Stimulated activated CD8-positive, alpha-beta memory T cell treated with anti-CD3 and anti-CD28 coated beads, Interleukin-4, amount 100 ng/mL, for 4 hours (primary cell): ENCODE measurements around the gene SIAH2.
"Not testable (repeated sequence)": the region's sequence is repeated elsewhere in the genome, so short reads cannot be mapped to it uniquely, and the experiment has no call there.

Source experiments
- DNase-seq, 2 donors: peaks; one replicate each; pipeline ENCODE4 v3.0.0-alpha.2; 2020; ENCODE audit warnings: low read depth in 2 of 2, low spot score in 1 of 2

The SIAH2 gene, protein sequence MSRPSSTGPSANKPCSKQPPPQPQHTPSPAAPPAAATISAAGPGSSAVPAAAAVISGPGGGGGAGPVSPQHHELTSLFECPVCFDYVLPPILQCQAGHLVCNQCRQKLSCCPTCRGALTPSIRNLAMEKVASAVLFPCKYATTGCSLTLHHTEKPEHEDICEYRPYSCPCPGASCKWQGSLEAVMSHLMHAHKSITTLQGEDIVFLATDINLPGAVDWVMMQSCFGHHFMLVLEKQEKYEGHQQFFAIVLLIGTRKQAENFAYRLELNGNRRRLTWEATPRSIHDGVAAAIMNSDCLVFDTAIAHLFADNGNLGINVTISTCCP

DNA sequence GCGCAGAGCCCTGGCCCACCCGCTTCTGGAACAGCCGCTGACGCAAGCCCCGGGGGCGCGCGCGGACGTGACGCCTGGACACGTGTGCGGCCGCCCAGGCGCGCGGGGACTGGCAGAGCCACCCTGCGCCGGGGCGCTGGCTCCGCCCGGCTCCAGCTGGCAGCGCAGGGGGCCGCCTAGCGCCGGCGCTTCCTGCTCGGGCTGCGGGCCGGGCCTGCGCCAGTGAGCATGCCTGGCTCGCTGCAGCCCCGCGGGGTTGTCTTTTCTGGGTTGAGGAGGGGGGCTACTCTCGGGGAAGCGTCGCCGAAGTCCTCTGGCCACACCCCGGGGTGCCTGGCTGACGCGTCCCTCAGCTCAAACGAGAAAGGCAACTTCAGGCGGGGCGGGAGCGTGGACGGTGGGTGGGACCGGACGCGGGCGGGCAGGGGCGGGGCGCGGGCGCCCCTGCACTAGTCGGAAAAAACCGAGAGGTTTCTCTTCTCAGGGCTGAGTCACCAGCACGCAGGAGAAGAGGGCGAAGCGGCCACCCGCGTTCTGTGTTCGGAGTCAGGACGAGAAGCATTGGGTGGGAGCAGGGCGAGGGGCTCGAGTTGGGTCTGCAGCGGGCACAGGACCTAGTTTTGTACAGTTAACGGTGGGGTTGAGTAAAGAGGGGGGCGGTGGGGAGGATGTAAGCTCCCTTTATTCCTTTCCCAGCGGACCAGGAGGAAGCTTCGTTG, at the start of gene SIAH2:
SIAH2 (minus strand) TSS at position 48 of the 719 bp plus-strand sequence. CDS start 320 bp downstream, outside the sequence.
- DNase-seq, result peak; percentile 87 to 90

DNA sequence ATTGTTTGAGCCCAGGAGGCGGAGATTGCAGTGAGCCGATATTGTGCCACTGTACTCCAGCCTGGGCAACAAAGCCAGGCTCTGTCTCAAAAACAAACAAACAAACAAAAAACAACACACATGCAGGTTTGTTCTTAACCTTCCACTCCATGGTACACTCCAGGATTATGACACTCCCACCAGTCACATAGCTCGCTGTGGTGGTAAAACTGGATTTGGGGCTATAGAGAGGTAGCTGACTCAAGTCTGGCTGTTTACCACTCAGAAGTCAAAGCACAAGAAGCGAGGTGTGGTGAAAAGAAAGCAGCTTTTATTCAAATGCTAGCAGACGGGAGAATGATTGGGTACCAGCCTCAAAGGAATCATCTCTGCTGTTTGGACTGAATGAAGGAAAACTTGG, 49.0 kb upstream of the SIAH2 start:
- DNase-seq, result no peak

DNA sequence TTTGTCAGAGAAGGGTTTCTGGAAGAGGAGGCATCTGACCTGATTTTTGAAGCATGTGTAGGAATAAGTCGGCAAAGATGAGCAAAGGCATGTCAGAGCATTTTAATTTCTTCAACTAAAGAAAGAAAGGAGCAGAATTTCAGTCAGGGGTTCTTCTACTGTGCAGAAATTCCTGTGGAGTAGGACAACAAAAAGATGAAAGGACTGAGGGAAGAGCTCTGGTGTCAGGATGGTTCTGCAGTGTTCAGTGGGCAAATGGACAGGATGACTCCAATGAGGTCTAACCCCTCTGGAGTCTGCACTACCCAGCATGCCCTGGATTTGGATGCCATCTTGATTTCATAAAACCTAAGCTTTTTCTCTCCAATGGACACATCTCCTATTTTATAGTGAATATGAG, 47.7 kb upstream of the SIAH2 start:
- DNase-seq, result no peak

DNA sequence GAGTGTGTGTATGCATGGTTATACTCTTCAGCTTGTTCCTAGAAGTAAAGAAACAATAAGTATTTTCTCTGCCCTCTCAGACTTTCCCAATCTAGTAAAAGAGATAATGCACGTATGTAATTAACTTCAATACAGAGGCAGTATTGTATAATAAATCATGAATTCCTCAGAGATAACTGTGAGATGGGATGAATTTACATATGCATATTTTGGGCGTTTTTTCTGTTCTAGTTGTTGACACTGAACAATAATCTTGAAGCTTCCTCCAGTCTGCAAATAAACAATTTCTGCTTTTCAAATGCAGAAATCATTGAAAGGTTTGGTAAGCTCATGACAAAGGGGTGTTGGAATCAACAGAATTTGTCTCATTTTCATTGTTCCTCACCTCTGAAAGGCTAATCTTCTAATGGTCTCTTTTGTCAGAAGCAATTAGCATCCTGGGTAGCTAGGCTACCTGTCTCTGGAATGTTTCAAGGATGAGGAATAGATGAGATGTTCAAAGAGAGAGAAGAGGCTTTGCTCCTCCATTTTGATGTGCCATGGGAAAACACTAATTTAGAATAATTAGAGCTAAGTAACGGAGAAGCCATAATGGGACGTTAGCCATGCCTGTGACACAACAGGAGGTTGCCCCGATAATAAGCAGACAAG, 43.3 kb upstream of the SIAH2 start:
- no peak for DNase-seq

DNA sequence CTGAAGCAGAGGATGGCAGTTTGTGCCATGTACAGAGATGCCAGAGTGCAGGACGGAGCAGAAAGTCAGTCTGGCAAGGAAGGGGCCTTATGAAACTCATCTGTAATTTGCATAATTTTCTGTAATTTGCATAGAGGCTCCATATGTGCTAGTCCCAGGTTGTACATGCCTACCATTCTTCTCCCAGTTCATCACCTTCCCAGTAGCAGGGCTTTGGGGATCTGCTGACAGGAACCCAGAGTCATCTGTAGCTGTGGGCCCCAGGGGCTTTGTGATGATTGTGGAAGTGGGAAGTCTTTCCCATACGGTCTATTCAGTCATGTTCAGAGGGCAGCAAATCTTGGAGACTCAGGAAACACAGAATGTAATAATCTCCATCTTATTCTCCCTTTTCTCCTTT, 42.4 kb upstream of the SIAH2 start:
- no peak for DNase-seq

DNA sequence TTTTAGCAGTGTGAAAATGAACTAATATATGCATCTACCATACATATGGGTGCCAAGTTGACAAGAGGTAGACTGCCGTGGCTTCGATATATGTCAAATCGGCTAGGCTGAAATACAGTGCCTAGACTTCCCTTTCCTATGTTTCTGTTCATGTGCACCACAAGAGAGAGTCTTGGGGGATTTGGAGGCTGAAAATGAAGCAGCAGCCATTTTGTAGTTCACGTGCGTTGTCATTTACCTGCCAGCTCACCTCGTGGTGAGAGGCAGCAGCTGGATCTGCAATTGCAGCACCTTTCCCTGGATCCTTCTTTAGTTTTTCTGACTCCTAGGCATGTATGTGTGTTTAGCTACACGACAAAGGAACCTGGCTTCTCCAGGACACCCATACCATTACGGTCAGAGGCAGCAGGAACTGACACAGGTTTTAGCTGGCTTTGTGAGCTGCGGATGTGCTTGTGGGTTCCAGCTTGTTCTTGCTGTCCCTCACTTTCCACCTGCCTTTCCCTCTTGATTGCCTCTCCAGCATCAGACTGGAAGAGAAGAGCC, 40.5 kb upstream of the SIAH2 start:
- DNase-seq, result no peak

DNA sequence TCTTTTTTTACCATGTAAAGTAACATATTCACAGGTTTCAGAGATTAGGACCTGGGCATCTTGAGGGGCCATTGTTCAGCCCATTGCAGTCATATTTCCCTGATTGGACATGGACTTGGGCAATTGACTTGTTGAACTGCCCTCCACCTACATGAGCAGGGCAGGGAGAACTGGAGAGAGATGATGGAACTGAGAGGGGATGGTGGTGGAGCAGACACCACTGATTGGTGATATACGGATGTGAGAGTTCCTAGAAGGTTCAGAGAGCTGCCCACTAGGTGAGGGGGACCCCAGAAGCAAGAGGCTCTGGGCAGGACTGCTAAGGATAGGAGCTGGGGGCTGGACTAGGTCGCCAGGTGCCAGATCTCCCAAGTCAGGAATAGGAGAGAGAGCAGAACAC, 37.8 kb upstream of the SIAH2 start:
- no peak for DNase-seq

DNA sequence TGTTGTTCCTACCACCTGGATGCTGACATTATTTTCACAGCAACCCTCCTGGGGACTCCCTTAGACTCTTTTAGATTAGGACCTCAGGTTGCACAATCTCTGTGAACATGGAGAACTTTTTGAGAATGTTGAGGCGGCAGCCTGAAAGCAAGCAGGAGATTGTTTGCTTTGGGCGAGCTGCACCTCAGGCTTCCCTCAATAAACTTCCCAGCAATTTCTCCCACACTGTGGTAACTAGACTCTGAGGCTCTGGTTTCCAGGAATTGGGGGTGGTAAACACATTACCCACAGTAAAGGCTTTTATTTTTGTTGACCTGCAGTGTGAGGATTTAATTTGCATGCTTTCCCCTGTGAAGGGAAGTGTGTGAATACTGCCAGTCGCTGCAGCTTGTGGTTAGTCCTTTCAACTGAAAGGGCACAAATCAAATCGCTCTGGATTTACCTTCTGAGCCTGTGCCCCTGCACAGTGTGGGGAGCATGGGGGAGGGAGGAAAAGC, 35.2 kb upstream of the SIAH2 start:
- DNase-seq, result no peak

DNA sequence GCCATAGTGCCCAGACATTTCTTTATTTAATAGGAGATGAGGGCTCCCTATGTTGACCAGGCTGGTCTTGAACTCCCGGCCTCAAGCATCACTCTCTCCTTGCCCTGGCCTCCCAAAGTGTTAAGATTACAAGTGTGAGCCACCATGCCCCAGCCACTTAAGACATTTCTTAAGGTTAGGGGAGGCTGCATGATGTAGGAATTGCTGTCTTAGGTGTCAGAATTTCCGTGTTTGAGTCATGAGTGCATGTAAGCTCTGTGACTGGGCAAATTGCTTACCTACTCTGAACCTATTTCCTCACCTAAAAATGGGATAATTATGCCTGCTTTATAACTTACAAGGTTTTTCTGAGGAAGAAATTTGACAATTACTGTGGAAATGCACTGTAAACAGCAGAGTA, 34.2 kb upstream of the SIAH2 start:
- no peak for DNase-seq

DNA sequence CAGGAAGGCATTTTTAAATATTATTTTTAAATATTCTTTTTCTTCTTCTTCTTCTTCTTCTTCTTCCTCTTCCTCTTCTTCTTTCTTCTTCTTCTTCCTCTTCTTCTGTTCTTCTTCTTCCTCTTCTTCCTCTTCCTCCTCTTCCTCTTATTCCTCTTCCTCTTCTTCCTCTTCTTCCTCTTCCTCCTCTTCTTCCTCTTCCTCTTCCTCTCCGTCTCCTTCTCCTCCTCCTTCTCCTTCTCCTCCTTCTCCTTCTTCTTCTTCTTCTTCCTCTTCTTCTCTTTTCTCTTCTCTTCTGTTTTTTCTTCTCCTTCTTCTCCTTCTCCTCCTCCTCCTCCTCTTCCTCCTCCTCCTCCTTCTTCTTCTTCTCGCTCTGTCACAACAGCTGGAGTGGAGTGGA, 33.6 kb upstream of the SIAH2 start:
- not testable (repeated sequence) for DNase-seq

DNA sequence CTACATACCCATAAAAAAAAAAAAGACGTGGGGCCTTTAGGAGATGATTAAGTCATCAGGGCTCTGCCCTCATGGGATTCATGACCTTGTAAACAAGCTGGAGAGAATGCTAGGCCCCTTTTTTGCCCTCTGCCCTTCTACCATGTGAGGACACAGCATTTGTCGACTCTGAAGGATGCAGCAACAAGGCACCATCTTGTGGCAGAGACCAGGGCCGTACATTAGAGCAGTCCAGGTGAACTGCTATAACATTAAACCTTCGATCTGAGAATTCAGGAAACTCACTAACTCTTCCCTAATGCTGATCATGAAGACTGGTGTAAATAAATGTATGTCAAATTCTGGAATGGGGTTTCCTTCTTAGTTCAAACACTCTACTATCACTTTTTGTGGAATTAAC, 30.7 kb upstream of the SIAH2 start:
- DNase-seq, result no peak

DNA sequence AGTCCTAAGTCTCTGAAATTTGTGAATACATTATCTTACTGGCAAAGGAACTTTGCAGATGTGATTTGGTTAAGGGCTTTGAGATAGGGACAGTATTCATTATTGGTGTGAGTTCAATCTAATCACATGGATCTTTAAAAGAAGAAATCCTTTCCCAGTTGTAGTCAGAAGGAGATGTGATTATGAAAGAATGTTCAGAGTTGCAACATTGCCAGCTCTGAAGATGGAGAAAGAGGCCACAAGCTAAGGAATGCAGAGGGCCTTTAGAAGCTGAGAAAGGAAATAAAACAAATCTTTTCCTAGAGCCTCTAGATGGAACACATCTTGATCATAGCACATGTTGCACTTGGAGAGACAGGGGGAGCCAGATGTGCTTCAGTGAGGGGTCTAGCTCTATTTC, 27.7 kb upstream of the SIAH2 start:
- DNase-seq, result no peak

DNA sequence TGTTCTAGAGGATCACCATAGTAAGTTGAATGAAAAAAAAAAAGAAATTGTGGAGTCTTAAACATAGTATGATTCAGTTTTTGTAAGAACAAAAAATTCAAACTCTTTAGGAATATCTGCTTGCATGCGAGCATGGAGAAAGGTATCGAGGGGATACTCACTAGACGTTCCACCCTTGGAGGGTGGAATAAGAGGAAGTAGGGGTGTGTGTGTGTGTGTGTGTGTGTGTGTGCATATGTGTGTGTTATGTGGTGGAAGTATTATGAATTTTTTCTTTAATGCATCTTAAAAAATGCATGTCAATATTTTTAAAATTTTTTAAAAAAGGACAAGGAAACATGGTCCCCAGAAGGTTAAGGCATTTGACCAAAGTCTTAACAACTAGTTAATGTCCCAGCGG, 26.5 kb upstream of the SIAH2 start:
- no peak for DNase-seq

DNA sequence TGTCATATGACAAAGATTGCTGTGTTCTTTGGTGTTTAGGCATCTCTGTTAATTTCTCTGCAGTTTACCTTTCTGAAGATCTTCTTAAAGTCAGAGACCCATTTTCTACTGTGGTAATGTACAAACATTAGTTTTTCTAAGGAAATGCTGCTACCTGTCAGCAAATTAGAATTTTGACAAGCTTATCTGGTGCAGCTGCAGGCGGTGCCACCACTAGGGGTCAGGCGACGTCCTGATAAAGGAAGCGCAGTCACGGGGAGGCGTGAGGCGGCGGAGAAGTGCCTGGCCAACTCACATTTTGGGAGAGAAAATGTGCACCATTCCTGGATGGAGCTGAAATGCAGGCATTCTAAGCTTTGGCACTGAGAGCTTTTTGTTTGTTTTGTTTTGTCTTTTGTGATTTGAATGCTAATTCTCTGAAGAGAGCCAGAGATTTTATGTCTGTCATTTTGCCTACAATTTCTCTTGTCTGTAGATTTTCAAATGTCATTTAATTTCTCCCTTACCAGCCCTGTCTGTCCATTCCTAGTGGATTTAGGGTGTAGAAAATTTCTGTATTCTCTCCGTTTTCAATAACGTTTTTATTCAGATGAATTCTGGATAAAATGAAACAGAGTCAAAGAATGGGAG, 24.9 kb upstream of the SIAH2 start:
- peak; percentile 55 to 61 for DNase-seq

DNA sequence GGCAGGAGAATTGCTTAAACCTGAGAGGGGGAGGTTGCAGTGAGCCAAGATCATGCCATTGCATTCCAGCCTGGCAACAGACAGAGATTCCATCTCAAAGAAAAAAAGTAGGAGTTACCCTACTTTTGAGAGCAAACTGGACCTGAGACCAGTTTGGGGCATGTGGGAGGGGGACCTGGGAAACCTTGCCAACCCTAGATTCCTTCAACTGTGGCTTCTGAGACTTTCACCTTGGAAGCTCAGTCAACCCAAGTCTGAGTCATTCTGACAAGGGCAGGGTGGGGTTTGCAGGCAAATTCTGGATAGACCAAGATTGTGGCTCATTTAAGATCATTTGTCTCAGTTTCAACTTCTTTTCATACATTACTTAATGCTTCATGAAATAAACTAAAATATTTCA, 23.8 kb upstream of the SIAH2 start:
- no peak for DNase-seq

DNA sequence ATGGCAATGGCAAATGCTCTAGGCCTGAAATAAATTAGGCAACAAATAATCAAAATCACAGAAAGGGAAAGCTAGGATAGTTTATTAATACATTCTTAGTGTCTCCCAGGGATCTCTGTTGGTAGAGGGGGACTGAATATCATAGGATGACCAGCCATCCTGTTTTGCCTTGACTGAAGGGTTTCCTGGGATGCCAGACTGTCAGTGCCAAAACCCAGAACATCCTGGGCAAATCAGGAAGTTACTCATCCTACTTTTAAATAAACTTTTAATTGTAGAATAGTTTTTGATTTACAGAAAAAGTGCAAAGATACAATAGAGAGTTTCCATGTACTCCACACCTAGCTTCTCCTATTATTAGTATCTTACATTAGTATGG, 21.8 kb upstream of the SIAH2 start:
- no peak for DNase-seq

DNA sequence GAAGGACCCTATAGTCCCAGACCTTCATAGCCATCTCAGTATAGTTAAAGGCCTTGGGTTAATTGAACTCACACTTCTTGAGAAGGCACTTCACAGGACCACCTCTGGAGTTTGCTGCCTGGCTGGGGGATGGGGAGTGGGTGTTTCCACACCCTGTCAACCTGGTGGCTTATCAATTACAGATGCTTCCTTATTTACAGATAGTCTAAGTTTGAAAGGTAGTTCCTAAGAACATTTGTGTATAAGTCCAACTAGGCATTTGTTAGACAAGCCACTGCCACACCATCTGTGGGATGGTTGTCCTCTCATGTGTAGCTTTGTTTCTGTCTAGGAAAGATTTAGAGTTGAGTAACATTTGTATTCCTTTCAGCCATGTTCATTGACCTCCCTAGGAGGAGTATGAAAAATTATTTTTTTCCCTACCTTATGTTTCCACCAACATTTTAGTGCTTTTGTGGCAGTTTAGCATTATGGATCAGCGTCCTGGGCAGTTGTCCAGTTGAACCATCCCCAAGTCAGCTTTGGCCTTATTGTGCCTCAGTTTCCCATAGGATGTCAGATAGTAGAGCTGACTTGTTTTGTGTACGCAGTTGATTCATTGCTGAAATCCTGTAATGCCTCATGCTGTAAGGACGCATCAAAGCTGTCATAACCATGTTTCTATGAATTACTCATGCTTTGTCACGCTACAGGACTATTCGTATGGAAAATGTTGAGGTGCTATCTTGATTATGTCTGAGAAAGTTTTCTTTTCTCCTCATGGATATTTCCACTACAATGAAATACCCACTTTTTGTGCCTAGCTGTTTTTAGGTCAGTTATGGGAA, 21.2 kb upstream of the SIAH2 start:
- no peak for DNase-seq

DNA sequence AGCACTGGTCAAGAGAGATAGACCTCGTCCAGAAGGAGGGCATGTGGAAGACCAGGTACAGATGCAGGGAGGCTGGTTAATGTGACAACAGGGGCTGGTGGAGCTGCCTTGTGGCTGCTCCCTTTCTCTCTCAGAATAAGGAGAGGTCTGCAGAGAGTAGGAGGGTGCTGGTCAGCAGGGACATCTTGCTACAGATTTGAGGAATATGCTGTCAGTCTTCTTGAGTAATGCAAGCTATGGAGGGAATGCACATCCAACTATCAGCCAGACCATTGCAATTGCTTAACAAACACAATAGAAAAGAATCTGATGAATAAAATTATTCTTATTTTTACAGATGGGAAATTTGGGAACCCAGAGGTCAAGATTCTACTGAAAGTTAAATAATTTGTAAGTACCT, 20.3 kb upstream of the SIAH2 start:
- no peak for DNase-seq

DNA sequence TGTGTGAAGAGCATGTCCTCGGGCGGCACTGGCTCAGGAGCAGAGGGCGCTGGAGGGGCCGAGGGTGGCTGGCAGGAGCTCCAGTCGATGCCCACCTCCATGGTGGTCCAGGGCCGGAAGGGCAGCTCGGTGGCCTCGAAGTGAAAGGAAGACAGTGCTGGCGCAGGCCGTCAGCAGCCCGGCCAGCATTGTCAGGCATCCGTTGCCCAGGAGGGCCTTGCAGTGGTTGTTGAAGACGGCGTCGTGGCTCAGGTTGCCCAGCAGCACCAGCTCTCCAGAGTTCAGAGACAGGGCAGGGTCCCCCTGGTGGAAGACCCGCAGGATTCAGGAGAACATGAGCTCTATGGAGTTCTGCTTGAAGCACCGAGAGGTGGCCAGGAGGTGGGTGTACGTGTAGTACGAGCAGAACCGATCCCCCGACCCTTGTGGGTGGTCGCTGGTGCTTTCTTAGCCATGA, 16.5 kb upstream of the SIAH2 start:
- no peak for DNase-seq

DNA sequence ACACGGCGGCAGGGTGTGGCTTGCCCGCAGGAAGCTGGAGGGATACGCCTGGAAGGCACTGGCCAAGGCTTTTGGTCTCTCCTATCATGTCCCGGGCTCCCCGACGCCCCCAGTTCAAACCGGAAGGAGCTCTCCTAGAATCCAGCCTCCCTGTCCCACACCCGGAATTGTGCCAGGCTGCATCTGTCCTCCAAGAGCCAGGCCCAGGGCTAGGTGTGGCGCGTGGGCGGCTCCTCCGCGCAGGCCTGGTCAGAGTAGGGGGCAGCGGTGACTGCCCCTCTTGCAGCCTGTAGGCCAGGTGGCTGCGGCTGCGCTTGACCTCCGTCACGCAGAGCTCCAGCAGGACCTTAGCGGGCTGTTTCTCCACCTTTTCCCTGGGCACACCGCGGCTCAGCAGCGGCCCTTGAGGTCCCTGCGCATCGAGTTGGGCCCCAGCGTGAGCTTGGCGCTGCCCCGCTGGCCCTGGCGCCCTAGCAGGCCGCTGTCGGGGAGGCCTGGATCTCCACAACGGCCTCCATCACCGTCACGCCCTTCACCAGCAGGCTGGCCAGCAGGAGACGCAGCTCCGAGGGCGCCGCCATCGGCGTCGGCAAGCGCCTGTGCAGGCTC, 15.9 kb upstream of the SIAH2 start:
- DNase-seq, result no peak
